ENCODE results near the gene DMD. TPM values are rescaled to one million over a fixed set of nuclear protein-coding genes. Genes with fewer than 3 reads are reported as not detected.
"Not testable (repeated sequence)": the region's sequence is repeated elsewhere in the genome, so short reads cannot be mapped to it uniquely, and the experiment has no call there.

Gene DMD
- total RNA-seq, 1 donor from 2014 or later, result 1.7 TPM

- Mint-ChIP-seq H3K9me3 (ENCODE audit: unreplicated experiment) (no peaks in the 10 kb centered on the region), H3K27me3 (ENCODE audit: unreplicated experiment) (no peaks in the 10 kb centered on the region), H3K4me3 (ENCODE audit: unreplicated experiment) (no peak overlapping the region), H3K4me1 (ENCODE audit: low read depth, unreplicated experiment) (no peaks in the 10 kb centered on the region), H3K27ac (ENCODE audit: unreplicated experiment) (no peak overlapping the region), H3K36me3 (ENCODE audit: unreplicated experiment) (no peaks in the 10 kb centered on the region)
- DNase-seq, result no peak
- no peak for TF ChIP-seq CTCF (IDR thresholded peaks at IDR 0.05; ENCODE audit: partially characterized antibody, unreplicated experiment)
Measured at GRCh38 chrX:33087411-33087810, 123.9 kb downstream of the DMD start.

- H3K4me3 Mint-ChIP-seq (ENCODE audit: unreplicated experiment), result no peak overlapping the region
- H3K9me3 Mint-ChIP-seq (ENCODE audit: unreplicated experiment), result no peaks in the 10 kb centered on the region
- no peaks in the 10 kb centered on the region for H3K36me3 Mint-ChIP-seq (ENCODE audit: unreplicated experiment)
- no peak for TF ChIP-seq CTCF (IDR thresholded peaks at IDR 0.05; ENCODE audit: partially characterized antibody, unreplicated experiment)
- no peaks in the 10 kb centered on the region for H3K27me3 Mint-ChIP-seq (ENCODE audit: unreplicated experiment)
- no peak for DNase-seq
- no peaks in the 10 kb centered on the region for H3K4me1 Mint-ChIP-seq (ENCODE audit: low read depth, unreplicated experiment)
- no peak overlapping the region for H3K27ac Mint-ChIP-seq (ENCODE audit: unreplicated experiment)
Measured at GRCh38 chrX:33086886-33087285, 124.5 kb downstream of the DMD start.

GRCh38 chrX:33082371-33082770, 129.0 kb downstream of the DMD start:
- Mint-ChIP-seq H3K4me3 (ENCODE audit: unreplicated experiment) (no peak overlapping the region), H3K27me3 (ENCODE audit: unreplicated experiment) (no peaks in the 10 kb centered on the region), H3K4me1 (ENCODE audit: low read depth, unreplicated experiment) (no peaks in the 10 kb centered on the region), H3K36me3 (ENCODE audit: unreplicated experiment) (no peaks in the 10 kb centered on the region), H3K27ac (ENCODE audit: unreplicated experiment) (no peak overlapping the region), H3K9me3 (ENCODE audit: unreplicated experiment) (no peaks in the 10 kb centered on the region)
- no peak for TF ChIP-seq CTCF (IDR thresholded peaks at IDR 0.05; ENCODE audit: partially characterized antibody, unreplicated experiment)
- no peak for DNase-seq

GRCh38 chrX:33078273-33078672, 133.1 kb downstream of the DMD start:
- H3K27ac Mint-ChIP-seq (ENCODE audit: unreplicated experiment), result no peak overlapping the region
- H3K36me3 Mint-ChIP-seq (ENCODE audit: unreplicated experiment), result no peaks in the 10 kb centered on the region
- H3K9me3 Mint-ChIP-seq (ENCODE audit: unreplicated experiment), result no peaks in the 10 kb centered on the region
- H3K4me1 Mint-ChIP-seq (ENCODE audit: low read depth, unreplicated experiment), result no peaks in the 10 kb centered on the region
- no peak for DNase-seq
- no peak overlapping the region for H3K4me3 Mint-ChIP-seq (ENCODE audit: unreplicated experiment)
- H3K27me3 Mint-ChIP-seq (ENCODE audit: unreplicated experiment), result no peaks in the 10 kb centered on the region
- TF ChIP-seq CTCF (IDR thresholded peaks at IDR 0.05; ENCODE audit: partially characterized antibody, unreplicated experiment), result no peak

- H3K27me3 Mint-ChIP-seq (ENCODE audit: unreplicated experiment); DNase-seq; H3K36me3 Mint-ChIP-seq (ENCODE audit: unreplicated experiment); H3K4me3 Mint-ChIP-seq (ENCODE audit: unreplicated experiment); H3K9me3 Mint-ChIP-seq (ENCODE audit: unreplicated experiment); H3K4me1 Mint-ChIP-seq (ENCODE audit: low read depth, unreplicated experiment); H3K27ac Mint-ChIP-seq (ENCODE audit: unreplicated experiment): not testable (repeated sequence)
Measured at GRCh38 chrX:33073660-33074059, 137.7 kb downstream of the DMD start.

GRCh38 chrX:33065415-33065814, 145.9 kb downstream of the DMD start:
- H3K4me3 Mint-ChIP-seq (ENCODE audit: unreplicated experiment), result no peak overlapping the region
- DNase-seq, result no peak
- peaks cover 2% of the 10 kb centered on the region for H3K27me3 Mint-ChIP-seq (ENCODE audit: unreplicated experiment)
- H3K36me3 Mint-ChIP-seq (ENCODE audit: unreplicated experiment), result no peaks in the 10 kb centered on the region
- no peak overlapping the region for H3K27ac Mint-ChIP-seq (ENCODE audit: unreplicated experiment)
- H3K4me1 Mint-ChIP-seq (ENCODE audit: low read depth, unreplicated experiment), result no peaks in the 10 kb centered on the region
- no peaks in the 10 kb centered on the region for H3K9me3 Mint-ChIP-seq (ENCODE audit: unreplicated experiment)
- TF ChIP-seq CTCF (IDR thresholded peaks at IDR 0.05; ENCODE audit: partially characterized antibody, unreplicated experiment), result no peak
